ENCODE results near the gene DCAF7. TPM values are rescaled to one million over a fixed set of nuclear protein-coding genes. Genes with fewer than 3 reads are reported as not detected.
A peak's percentile ranks its signal among the peaks of the same experiment; 100 is the strongest.

Gene DCAF7
- total and polyA plus RNA-seq, 2 of the 4 experiments (the other 2 are of a cell fraction) = 40.9 to 52.8 TPM

GRCh38 chr17:63549946-63550816 is at the start of gene DCAF7 (continued):
- peak; percentile 2; the same call in 1 of the 2 replicates for TF ChIP-seq CTCF (conservative IDR thresholded peaks at IDR 0.05; ENCODE audit: low read depth, low read length)
- TF ChIP-seq SMC3 (IDR thresholded peaks at IDR 0.05; ENCODE audit: low read depth, low read length) = no peak
- no peak for TF ChIP-seq CEBPB (IDR thresholded peaks at IDR 0.05; ENCODE audit: low read depth, low read length)
- peak; percentile 70; the same call in 1 of the 2 replicates for TF ChIP-seq FOS (IDR thresholded peaks at IDR 0.05; ENCODE audit: low read depth, low read length)
- TF ChIP-seq MAFK (IDR thresholded peaks at IDR 0.05; ENCODE audit: low read depth, low read length) = no peak
- TF ChIP-seq POLR2A (IDR thresholded peaks at IDR 0.05; ENCODE audit: low read depth, low read length) = peak; percentile 64; the same call in 1 of the 2 replicates
- no peak for TF ChIP-seq NFE2L2 (IDR thresholded peaks at IDR 0.05; ENCODE audit: low read depth, low read length)
- TF ChIP-seq RAD21 (IDR thresholded peaks at IDR 0.05; ENCODE audit: low read length) = no peak

All from IMR-90 (cell line).